ENCODE results near the gene TTBK1.

TTBK1 gene

DNA sequence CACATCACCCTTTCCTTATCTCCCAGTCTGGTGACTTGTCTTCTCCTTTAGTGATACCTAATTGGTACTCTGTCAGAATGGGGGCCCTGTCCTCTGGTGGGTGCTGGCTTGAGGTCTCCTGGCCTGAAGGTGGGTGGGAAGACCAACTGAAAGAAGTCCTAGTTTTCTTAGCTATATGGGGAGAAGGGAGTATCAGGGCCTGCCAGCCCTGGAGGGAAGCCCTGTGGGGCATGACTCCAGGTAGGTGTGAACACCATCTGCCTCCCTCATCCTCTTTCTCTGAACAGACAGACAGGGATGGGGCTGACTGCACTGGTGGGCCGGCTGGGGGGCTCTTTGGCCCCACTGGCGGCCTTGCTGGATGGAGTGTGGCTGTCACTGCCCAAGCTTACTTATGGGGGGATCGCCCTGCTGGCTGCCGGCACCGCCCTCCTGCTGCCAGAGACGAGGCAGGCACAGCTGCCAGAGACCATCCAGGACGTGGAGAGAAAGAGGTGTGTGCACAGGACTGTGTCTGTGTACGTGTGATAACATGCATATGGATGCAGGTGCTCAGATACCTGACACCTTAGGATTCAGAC lies 60.6 kb downstream of the TTBK1 start:
- TF ChIP-seq, protein P1, sequence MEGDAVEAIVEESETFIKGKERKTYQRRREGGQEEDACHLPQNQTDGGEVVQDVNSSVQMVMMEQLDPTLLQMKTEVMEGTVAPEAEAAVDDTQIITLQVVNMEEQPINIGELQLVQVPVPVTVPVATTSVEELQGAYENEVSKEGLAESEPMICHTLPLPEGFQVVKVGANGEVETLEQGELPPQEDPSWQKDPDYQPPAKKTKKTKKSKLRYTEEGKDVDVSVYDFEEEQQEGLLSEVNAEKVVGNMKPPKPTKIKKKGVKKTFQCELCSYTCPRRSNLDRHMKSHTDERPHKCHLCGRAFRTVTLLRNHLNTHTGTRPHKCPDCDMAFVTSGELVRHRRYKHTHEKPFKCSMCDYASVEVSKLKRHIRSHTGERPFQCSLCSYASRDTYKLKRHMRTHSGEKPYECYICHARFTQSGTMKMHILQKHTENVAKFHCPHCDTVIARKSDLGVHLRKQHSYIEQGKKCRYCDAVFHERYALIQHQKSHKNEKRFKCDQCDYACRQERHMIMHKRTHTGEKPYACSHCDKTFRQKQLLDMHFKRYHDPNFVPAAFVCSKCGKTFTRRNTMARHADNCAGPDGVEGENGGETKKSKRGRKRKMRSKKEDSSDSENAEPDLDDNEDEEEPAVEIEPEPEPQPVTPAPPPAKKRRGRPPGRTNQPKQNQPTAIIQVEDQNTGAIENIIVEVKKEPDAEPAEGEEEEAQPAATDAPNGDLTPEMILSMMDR (IDR thresholded peaks at IDR 0.05; ENCODE audit: insufficient read depth, low read depth, low read length, missing control alignments): no peak
- H3K4me3 ChIP-seq (ENCODE audit: low read length): no peak overlapping the region
- DNase-seq (ENCODE audit: low read depth): no peak

DNA sequence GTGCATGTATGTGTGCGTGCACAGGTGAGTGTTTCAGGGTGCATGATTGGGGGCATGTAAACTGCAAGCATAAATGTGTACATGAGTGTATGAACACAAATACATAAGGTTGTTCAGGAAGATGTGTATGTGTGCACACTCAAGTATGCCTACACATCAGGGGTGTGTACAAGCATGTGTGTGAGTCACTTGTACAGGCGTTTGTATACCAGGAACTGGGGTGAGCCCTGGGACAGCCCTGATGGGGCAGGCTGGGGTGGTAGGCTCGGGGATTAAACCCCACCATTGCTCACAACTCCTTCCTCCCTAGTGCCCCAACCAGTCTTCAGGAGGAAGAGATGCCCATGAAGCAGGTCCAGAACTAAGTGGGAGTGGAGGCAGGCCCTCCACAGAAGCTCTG lies 61.1 kb downstream of the TTBK1 start:
- TF ChIP-seq, protein P1 (IDR thresholded peaks at IDR 0.05; ENCODE audit: insufficient read depth, low read depth, low read length, missing control alignments): no peak
- DNase-seq (ENCODE audit: low read depth): peak; percentile 22
- H3K4me3 ChIP-seq (ENCODE audit: low read length): no peak overlapping the region

DNA sequence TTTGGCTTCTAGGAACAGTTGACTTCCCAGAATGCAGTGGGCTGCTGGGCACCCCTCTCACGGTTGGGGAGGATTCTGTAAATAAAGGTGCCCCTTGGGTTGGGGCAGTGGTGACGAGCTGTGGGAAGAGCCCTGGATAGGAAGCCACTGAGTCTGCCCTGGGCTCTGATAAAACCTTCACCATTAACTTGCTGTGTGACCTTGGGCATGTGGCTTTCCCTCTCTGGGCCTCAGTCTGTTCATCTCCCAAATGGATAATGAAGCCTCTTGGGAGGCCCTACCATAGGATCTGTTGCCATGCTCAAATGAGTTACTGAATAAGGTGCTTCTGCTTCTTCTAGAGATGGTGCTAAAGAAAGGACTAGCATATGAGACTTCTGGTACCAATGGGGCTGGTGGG lies 61.6 kb downstream of the TTBK1 start:
- TF ChIP-seq, protein P1 (IDR thresholded peaks at IDR 0.05; ENCODE audit: insufficient read depth, low read depth, low read length, missing control alignments): no peak
- H3K4me3 ChIP-seq (ENCODE audit: low read length): no peak overlapping the region
- no peak for DNase-seq (ENCODE audit: low read depth)

DNA sequence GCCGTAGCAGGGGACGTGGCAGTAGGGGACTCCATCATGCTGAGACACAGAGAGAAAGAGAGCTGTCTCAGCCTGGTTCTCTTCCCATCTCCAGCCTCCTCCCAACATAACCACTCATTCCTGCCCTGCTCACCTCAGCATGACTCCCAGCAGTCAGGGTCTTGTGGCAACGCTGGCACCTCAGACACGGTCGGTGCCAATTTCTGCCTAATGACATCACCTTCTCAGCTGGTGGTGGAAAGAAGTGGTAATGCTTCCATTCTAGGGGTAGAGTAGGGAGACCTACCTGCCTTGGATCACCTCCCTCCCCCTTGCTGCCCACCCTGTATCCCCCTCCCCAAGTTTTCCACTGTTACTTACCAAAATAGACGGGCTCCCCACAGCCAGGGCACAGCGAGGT lies 62.8 kb downstream of the TTBK1 start:
- no peak overlapping the region for H3K4me3 ChIP-seq (ENCODE audit: low read length)
- DNase-seq (ENCODE audit: low read depth): no peak
- TF ChIP-seq, protein P1 (IDR thresholded peaks at IDR 0.05; ENCODE audit: insufficient read depth, low read depth, low read length, missing control alignments): no peak

DNA sequence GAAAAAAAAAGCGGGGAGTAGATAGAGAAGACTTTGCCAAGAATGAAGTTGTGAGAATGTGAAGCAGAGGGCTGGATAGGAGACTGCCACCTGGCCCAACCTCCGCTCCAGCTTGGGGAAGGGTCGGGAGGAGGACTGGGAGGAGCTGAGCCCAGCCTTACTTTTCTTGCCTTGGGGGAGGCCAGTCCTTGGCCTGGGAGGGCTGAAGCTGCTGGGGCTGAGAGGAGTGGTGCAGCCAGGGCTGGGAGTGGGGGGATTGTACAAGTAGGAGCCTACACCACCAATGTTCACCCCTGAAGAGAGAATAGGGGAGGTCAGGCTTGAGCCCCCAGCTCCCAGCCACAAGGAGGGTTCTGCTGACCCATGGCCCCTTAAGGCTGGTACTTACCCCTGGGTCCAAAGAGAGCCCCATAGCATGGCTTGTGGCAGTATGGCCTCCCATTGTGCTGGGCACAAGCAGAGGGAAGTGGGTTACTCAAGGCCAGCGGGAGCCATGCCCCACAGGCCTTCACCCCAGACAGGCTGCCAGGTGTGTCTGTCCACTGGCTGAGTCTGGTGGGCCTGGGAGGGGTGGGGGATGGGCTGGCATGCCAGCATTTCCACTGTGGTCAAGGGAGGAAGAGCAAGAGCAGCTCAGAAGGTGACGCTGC lies 64.3 kb downstream of the TTBK1 start:
- TF ChIP-seq, protein P1 (IDR thresholded peaks at IDR 0.05; ENCODE audit: insufficient read depth, low read depth, low read length, missing control alignments): no peak
- no peak for DNase-seq (ENCODE audit: low read depth)

DNA sequence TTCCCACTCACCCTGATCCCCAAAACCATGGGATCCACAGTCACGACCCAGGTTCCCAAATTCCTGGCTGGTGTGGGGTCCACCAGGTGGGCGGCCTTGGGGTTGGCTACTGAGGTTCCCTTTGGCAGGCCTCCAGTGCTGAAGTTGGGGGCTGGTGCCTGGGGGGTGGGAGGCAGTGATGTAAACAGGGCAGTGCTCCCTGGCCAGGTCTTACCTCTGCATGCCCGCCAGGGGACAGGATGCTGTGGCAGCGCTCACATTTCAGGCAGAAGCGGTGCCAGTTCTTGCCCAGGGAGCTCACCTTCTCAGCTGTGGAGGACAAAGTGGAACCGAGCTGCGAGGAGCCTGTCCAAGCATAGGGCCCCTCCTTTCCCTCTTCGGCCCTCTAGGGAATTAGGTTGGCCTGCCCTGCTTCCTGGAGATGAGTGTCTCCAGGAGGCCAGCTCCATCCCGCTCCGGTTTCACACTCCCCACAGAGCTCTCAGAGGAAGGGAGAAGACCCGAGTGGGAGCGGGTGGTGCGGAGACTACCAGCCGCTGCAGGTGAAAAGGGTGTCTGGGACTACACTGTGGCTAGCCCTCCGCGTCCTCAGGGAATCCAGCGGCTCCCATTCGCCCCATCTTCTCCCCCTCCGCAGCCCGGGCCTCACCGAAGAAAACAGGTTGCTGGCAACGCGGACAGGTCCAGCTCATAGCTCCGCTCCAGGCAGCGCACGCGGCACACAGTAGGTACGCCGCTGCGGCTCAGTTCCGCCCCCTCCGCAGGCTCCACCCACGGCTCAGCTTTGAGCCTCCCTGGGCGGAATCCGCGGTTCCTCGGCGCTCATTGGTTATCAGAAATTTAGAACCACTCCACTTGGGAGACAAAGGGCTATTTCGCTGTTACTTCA lies 65.1 kb downstream of the TTBK1 start, which contains the start of gene CRIP3:
Gene CRIP3 (minus strand): TSS at position 726 of the 889 bp plus-strand sequence. CDS start 34 bp downstream, at position 692.
- TF ChIP-seq, protein P1 (IDR thresholded peaks at IDR 0.05; ENCODE audit: insufficient read depth, low read depth, low read length, missing control alignments): peak; percentile 32
- peak within 1 kb of the TSS; percentile 16 for H3K4me3 ChIP-seq (ENCODE audit: low read length)
- peak; percentile 31 for DNase-seq (ENCODE audit: low read depth)

More for the DNA sequence above, 64.3 kb downstream of the TTBK1 start:
- H3K4me3 ChIP-seq (ENCODE audit: low read length): no peak overlapping the region

All from epithelial cell of esophagus (primary cell).